SW480 (cell line): ENCODE measurements around the gene PLEKHH1.

Experiments
- DNase-seq: peaks from one replicate; pipeline ENCODE4 v3.0.0-alpha.2; 2016; ENCODE audit warnings: low spot score

Gene PLEKHH1

DNA sequence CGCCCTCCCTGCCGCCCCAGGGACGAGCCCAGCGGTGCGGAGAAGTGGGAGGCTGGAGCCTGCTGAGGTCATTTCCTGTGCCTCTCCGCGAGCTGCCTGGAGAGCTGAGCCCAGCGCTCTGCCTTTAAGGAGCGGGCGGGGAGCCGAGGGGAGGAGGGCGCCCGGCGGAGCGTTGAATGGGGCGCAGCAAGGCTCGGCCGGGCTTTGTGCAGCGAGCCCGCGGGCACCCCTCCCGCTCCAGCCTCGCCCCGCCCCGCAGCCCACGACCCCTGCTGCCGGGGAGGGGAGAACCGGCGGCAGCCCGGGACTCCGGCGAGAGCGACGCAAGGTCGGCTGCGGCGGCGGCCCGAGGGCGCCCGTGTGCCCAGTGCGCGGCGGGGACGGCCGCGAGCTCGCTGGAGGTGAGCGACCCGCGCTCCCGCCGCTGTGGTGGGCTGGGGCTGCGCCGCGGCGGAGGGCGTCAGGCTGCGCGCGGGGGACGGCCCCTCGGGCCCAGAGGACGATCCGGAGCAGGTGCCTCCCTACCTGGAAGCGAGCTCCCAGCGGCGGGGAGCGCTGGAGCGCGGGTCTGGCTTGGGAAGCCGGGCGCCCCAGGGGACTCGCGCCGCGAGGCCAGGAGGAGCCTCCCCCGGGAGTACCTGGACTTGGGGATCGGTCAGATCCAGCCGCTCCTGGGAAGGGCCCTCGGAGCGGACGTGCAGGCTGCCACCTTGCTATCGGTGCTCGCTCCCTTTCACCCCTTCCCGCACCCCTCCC is at the start of gene PLEKHH1:
TSS of gene PLEKHH1 (plus strand) at position 293 of the 756 bp plus-strand sequence. CDS start 8,578 bp downstream, outside the sequence.
- DNase-seq = peak; percentile 86

DNA sequence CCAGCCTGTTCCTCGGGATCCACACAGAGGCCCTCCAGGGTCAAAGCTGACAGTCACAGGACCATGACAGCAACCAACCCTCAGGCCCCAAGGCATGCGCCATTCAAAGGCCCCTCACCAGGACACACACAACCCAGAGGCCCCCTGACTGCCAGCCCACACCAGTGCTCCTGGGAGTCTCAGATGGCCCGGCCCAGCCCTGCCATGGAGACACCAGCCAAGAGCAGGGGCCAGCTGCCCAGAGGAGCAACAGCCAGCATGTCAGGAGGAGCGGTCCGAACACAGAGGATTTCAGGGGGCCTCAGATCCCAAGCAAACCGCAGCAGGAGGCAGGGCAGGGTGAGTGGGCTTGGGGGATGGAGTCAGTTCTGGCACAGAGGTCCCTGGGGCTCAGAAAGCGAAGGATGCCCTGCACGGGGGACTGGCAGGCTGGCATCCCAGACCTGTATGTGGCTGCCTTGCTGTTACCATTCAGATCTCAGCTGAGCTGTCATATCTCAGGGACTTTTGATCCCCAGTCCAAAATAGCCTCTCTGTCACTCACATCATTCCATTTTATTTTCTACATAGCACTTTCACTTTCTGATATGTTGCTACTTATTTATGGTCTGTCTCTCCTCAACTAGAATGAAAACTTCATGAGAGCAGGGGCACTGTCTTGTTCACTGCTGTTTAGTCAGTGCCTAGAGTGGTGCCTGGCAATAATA is 49.4 kb upstream of the PLEKHH1 start:
- no peak for DNase-seq

- no peak for DNase-seq
Observed at GRCh38 chr14:67485501-67486095, 47.5 kb upstream of the PLEKHH1 start.

- no peak for DNase-seq
Observed at GRCh38 chr14:67486890-67487289, 46.2 kb upstream of the PLEKHH1 start.

GRCh38 chr14:67487332-67487731 is 45.8 kb upstream of the PLEKHH1 start:
- DNase-seq = no peak

DNA sequence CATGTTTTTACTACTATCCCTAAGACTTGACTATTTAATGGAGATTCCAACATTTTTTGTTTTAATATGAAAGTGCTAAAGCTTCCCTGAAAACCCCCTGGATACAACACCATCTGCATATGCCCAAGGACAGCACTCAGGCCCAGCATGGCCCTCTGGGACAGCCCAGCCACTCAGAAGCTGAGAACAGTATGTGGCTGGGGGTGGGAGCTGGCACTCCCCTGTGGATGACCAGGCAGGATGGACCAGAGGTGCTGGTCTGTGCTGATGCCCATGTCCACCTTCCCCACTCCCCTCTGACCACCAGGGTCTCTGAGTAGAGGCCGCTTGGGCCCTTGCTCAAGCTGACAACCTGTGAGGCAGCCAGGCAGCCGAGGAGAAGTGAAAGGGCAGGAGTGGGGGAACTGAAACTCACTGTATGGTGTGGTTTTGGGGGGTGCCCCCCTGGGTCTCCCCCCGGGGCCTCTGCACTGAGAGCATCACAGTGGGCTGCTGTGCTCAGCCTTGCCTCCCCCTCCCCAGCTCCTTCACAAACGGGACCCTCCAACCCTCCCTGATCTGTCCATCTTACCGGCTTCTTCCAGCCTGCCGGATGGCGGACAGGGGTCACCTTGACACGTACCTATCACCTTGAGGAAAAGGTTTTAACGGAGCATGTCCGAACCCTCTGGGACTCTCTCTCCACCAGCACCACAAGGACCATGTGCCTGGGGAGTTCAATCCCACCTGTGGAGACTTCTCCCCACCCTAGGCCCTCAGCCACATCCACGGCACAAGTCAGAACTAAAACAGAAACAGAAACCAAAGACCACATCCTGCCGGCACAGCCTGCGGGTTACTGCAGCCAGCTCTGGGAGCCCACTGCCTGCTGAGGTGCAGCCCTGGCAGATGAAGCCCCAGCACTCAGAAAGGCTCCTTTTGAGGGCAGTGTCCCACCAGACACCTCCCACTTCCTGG is 44.9 kb upstream of the PLEKHH1 start, which contains the start of gene TMEM229B:
TSS of gene TMEM229B (minus strand) at position 785 of the 957 bp plus-strand sequence. CDS start 14,798 bp downstream, outside the sequence.
- peak; percentile 23 for DNase-seq

DNA sequence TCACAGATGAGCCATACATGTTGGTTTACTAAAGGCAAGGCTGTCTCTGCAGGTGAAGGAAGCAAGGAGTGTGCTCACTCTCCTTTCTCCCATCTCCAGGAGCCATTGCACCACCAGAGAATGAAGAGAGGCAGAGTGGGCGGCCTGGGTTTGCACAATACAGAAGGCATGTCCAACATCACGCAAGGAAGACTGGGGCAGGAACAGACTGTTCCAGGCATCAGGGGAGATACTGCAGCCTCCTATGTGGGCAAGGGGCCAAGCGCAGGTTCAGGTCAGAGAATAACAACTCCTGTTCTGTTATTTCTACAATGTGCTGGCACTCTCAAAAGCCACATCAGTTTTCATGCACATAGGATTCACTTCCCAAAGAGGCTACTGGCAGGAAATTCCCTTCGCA is 42.9 kb upstream of the PLEKHH1 start:
- DNase-seq = no peak

GRCh38 chr14:67491285-67491684 is 41.8 kb upstream of the PLEKHH1 start:
- DNase-seq = no peak

DNA sequence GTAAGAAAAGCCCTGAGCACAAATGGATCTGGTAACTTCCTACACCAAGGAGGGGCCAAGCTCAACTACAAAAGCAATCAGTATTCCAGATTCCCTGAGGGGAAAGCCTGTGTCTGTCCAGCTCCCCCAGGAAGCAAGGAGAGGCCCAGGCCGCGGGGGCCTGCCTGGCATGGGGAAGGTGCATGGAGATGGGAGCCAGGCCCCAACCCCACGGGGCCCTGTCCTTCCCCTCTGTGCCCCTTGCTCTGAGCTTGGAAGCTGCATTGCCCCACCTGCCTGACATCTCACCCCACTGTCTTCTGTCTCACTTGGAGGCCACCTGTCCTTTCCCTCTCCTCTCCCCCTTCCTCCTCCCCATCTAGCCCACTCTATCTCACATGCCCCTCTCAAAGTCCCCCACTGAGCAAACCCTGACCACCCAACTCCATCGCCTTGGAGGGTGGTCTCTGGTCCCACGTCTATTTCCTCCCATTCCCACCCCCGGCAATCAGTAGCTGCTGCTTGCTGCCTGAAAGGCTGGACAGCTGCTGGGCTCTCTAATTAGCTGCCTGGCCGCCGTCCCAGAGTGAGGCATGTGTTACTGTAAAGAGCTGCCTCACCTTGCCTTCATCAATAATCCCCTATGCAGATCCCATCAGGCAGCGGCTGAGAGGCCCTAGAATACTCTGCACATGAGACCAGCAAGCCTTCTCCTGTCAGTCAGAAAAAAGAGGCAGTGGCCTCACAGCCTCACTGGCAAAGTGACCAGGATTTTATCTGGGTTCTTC is 41.2 kb upstream of the PLEKHH1 start:
- no peak for DNase-seq

DNA sequence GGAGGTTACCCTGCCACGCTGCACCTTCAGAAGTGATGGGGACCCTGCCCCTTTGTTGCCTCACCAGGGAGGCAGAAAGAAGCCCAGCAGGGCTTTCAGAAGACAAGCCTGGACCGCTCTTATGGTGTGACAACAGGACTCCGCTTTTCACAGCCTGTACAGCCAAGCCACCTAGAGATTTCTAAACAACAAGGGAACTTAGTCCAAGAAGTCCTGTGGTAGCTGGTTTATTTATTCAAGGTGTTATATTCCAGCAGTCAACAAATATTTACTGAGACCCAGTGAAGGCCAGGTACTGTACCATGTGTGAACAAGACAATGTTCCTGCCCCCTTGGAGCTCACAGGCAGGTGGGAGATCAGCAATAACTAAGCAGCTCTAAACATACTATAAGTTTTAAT is 40.6 kb upstream of the PLEKHH1 start:
- DNase-seq = no peak

GRCh38 chr14:67493092-67493717 is 39.9 kb upstream of the PLEKHH1 start:
- no peak for DNase-seq

DNA sequence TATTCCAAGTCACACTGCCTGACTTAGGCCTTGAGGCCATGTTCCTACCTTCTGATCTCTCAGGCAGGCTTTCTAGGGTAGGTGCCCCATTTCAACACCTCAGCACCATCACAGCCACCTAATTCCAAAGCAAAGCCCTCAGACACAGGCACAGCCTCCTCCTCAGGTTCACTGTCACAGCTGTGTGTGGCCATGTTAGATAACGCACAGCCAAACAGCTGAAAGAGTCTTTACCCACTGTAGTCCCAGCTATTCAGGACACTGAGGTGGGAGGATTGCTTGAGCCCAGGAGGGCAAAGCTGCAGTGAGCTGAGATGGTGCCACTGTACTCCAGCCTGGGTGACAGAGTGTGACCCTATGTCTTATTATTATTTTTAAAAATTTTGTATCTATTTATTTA is 37.3 kb upstream of the PLEKHH1 start:
- no peak for DNase-seq

DNA sequence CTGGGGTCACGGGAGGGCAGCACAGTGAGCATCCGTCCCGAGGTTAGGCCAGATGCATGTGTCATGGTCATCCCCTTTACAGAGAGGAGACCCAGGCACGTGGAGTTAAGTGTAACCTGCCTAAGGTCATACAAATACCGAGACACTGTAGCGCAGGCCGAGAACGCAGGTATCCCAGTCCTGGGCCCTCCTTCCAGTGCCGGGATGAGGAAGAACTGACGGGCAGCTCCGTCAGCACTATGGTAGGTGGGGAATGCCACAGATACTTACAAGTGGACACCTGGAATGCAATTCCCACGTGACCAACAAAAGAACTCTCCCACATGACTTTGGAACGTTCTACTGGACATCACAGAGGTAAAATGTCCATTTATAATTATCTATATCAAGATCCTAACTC is 35.9 kb upstream of the PLEKHH1 start:
- DNase-seq = no peak

- peak; percentile 36 for DNase-seq
Observed at GRCh38 chr14:67497716-67498115, 35.4 kb upstream of the PLEKHH1 start.

DNA sequence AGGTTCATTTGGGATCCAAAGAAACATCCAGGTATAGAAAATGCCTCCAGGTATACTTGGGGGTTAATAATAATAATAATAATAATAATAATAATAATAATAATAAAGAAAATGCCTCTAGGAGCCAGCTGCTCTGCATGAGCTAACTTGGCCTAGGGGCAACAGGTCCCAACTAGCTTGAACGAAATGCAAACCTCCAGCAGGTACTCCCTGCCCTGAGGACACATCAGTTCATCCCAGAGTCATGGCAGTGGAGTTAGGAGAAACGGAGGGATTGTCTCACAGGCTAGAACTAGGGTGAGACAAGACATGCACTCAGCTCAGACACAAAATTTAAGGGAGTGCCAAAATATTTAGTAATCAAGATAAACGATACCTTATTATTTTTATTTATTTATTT is 32.1 kb upstream of the PLEKHH1 start:
- no peak for DNase-seq

DNA sequence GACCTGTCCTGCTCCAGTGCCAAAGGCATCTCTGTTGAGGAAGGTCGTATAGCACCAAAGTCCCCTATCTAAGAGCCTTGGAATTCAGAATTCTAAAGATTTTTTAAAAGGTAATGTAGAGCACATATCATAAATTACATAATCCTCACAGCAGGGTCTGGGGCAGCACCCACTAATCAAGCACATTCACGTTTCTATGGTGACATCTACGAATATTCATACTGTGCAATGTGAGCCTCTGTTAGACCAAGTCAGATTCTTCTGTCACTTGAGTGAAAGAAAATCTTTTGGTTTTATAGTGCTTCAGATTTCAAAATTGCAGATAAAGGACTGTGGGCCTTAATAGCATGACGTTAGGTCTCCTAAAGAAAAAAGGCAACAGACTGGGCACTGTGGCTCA is 31.4 kb upstream of the PLEKHH1 start:
- DNase-seq = no peak

- no peak for DNase-seq
Observed at GRCh38 chr14:67502867-67503266, 30.2 kb upstream of the PLEKHH1 start.

- no peak for DNase-seq
Observed at GRCh38 chr14:67503331-67503730, 29.8 kb upstream of the PLEKHH1 start.

- DNase-seq = no peak
Observed at GRCh38 chr14:67505254-67505653, 27.8 kb upstream of the PLEKHH1 start.

- no peak for DNase-seq
Observed at GRCh38 chr14:67508956-67509355, 24.1 kb upstream of the PLEKHH1 start.

DNA sequence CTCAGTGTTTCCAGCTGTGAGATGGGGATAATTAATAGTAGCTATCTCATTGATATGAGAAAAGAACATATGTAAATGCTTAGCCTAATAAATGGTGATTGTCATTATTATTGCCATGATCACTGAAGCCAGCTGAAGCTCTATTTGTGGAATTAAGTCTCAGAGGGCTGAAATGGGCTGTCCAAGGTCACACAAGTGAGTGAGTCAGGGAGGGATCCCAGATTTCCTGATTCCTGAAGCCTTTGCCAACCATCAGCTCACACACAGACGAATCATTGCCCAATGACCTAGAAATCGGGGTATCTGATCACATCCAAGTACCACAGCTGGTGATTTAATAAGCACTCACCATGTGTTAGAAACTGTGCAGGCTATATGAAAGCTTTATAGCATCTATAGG is 23.0 kb upstream of the PLEKHH1 start:
- no peak for DNase-seq
